Measurements from ENCODE around the gene ABCD3.

GRCh38 chr1:94475232-94475631 is 57.0 kb downstream of the ABCD3 start:
- no peak for TF ChIP-seq CTCF (IDR thresholded peaks at IDR 0.05)
- no peak for TF ChIP-seq POLR2A (IDR thresholded peaks at IDR 0.05)

Measured in heart left ventricle (tissue), 13 donors.